RWPE2 (cell line): Measurements from ENCODE around the gene ZNF175.

ENCODE experiments used
- ATAC-seq: fragments of 200-7000 bp; cut with Tn5 transposase; 3 replicates; pipeline ENCODE4 v1.9.1; 2021; ENCODE audit warnings: low read depth
- DNase-seq: peaks from one replicate; pipeline ENCODE4 v3.0.0-alpha.2; 2020; ENCODE audit warnings: low spot score
- H3K27ac ChIP-seq: fragments of 450-650 bp; 2 replicates; pipeline ENCODE4 v1.5.1; 2017; ENCODE audit warnings: mild to moderate bottlenecking; ENCODE audit not compliant: poor library complexity, severe bottlenecking
- H3K27me3 ChIP-seq: fragments of 250-450 bp; sonication (Bioruptor Pico); 2 replicates; pipeline ENCODE4 v1.5.1; 2021; ENCODE audit warnings: mild to moderate bottlenecking, moderate library complexity; ENCODE audit not compliant: insufficient read depth, poor library complexity, severe bottlenecking
- H3K36me3 ChIP-seq: fragments of 250-450 bp; sonication (Bioruptor Pico); 2 replicates; pipeline ENCODE4 v1.5.1; 2020; ENCODE audit warnings: low read depth, mild to moderate bottlenecking, moderate library complexity
- H3K4me1 ChIP-seq: fragments of 250-450 bp; sonication (Bioruptor Pico); 2 replicates; pipeline ENCODE4 v1.5.1; 2021; ENCODE audit warnings: mild to moderate bottlenecking, moderate library complexity; ENCODE audit not compliant: insufficient read depth, poor library complexity, severe bottlenecking
- H3K4me3 ChIP-seq: fragments of 250-450 bp; sonication (Bioruptor Pico); 2 replicates; pipeline ENCODE4 v1.5.1; 2021; ENCODE audit warnings: mild to moderate bottlenecking, moderate library complexity; ENCODE audit not compliant: severe bottlenecking
- H3K9me3 ChIP-seq: fragments of 250-450 bp; sonication (Bioruptor Pico); 2 replicates; pipeline ENCODE4 v1.5.1; 2021; ENCODE audit warnings: mild to moderate bottlenecking, moderate library complexity; ENCODE audit not compliant: severe bottlenecking
- CTCF ChIP-seq: fragments of 450-650 bp; IDR thresholded peaks from one replicate; pipeline ENCODE4 v1.5.1; 2017; ENCODE audit warnings: mild to moderate bottlenecking, moderate library complexity; ENCODE audit not compliant: poor library complexity, severe bottlenecking

Gene ZNF175

DNA sequence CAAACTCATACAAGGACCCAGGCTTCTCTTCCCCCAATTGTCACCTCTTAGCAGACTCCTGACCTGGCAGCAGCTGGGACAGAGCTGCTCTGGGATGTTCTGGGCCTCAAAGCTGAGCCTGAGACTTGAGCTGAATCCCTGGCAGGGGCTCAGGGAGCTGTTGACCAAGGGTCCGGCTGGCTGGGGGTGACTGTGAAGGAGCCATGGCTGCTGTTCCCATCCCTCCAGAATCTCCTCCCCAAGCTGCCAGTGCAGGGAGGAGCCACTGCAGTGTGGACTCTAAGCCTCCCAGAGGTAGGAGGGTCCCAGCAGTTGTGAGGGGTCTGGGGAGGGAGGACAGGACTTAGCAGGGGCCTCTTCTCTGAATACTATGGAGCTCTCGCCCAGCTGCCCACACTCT, 41.8 kb upstream of the ZNF175 start:
- Histone ChIP-seq H3K27ac (no peak overlapping the region), H3K4me3 (no peak overlapping the region), H3K4me1 (no peaks in the 10 kb centered on the region), H3K36me3 (no peaks in the 10 kb centered on the region), H3K9me3 (no peaks in the 10 kb centered on the region), H3K27me3 (peaks cover 30% of the 10 kb centered on the region)
- DNase-seq = no peak
- no peak for ATAC-seq
- no peak for TF ChIP-seq CTCF

GRCh38 chr19:51530616-51531015, 40.5 kb upstream of the ZNF175 start:
- Histone ChIP-seq H3K4me3 (no peak overlapping the region), H3K36me3 (no peaks in the 10 kb centered on the region), H3K27me3 (peaks cover 39% of the 10 kb centered on the region), H3K27ac (no peak overlapping the region), H3K9me3 (no peaks in the 10 kb centered on the region), H3K4me1 (no peaks in the 10 kb centered on the region)
- DNase-seq (no peak), ATAC-seq (no peak)
- TF ChIP-seq CTCF = no peak

DNA sequence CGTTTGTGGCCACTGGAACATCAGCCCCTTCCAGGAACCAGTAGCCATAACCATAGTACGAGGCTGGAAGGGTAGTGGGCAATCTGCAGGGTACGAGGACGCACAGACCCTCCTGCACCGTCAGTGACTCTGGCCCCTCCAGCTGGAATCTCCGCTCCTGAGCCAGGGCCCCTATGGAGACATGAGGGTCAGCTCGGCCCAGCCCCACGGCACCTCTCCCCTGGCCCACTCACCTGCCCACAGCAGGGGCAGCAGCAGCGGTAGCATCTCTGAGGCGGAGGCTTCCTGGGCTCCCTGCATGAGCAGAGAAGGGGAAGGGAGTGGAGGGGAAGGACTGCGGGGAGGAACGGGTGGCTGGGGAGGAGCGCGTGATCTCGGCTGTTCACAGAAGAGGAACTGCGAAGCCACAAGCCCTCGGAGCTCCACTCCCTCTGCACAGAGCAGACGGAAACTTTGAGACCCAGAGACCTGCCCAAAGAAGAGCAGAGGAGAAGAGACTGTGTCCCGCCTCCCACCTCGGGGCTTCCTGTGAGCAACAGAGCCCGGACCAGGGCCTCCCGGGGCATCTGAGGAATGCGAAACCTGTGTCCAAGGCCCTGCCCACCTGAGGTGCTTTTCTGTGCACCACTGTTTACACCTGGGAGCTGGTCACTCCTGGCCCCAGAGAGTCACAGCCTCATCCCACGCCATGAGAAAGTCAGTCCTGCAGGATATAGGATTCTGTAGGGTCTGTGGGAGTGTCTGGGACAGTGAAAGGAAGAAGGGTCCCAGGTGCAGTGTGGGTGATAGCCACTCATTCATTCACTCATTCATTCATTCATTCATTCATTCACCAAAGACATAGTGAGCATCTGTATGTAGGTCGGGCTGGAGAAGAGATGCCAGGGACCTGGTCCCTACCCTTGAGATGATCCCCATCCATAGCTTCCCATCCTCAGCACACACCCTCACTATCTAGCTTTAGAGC, 39.5 kb upstream of the ZNF175 start, which contains the start of gene SIGLEC6:
Gene SIGLEC6, minus strand, starts transcription at position 322 of the 967 bp plus-strand sequence. Its CDS starts 22 bp downstream, at position 300.
- Histone ChIP-seq H3K4me1 (no peaks in the 10 kb centered on the region), H3K9me3 (no peaks in the 10 kb centered on the region), H3K4me3 (no peak within 1 kb of the TSS), H3K27ac (no peak within 1 kb of the TSS), H3K27me3 (peaks cover 42% of the 10 kb centered on the region), H3K36me3 (no peaks in the 10 kb centered on the region)
- ATAC-seq (no peak), DNase-seq (no peak)
- no peak for TF ChIP-seq CTCF

GRCh38 chr19:51535535-51535934, 35.5 kb upstream of the ZNF175 start:
- no peak for TF ChIP-seq CTCF
- H3K27me3 ChIP-seq = peaks cover 55% of the 10 kb centered on the region
- no peaks in the 10 kb centered on the region for H3K4me1 ChIP-seq
- ATAC-seq = no peak
- H3K4me3 ChIP-seq = no peak overlapping the region
- no peaks in the 10 kb centered on the region for H3K36me3 ChIP-seq
- H3K27ac ChIP-seq = no peak overlapping the region
- DNase-seq = no peak
- no peaks in the 10 kb centered on the region for H3K9me3 ChIP-seq

GRCh38 chr19:51539821-51540366, 31.2 kb upstream of the ZNF175 start:
- no peak for ATAC-seq
- DNase-seq = no peak
- no peak overlapping the region for H3K27ac ChIP-seq
- H3K4me3 ChIP-seq = no peak overlapping the region
- peaks cover 23% of the 10 kb centered on the region for H3K27me3 ChIP-seq
- TF ChIP-seq CTCF = no peak
- H3K36me3 ChIP-seq = no peaks in the 10 kb centered on the region
- no peaks in the 10 kb centered on the region for H3K4me1 ChIP-seq
- no peaks in the 10 kb centered on the region for H3K9me3 ChIP-seq
